OCI-LY3 (cell line): ENCODE measurements around the gene EPHA10.

Experiments
- CTCF ChIP-seq: fragments of 200-600, 300-600 bp; sonication (generic); IDR thresholded peaks from 2 replicates; pipeline ENCODE4 v1.5.1; 2014; ENCODE audit warnings: antibody characterized with exemption, low read length, low read depth
- EZH2phosphoT487 ChIP-seq: fragments of 200-600 bp; shearing (Covaris generic); IDR thresholded peaks from 2 replicates; pipeline ENCODE4 v1.6.1; 2018; ENCODE audit warnings: antibody characterized with exemption, mixed run types, low read depth

- TF ChIP-seq CTCF (no peak), EZH2phosphoT487 (no peak)
These were observed 91.0 kb downstream of the EPHA10 start for GRCh38 chr1:37673920-37674319.
